ENCODE measurements around the gene STAT4.

- no peak for TF ChIP-seq POLR2A (IDR thresholded peaks at IDR 0.05; ENCODE audit: low read depth, low read length)
- no peak for TF ChIP-seq TAF1 (IDR thresholded peaks at IDR 0.05; ENCODE audit: borderline replicate concordance, low read depth, low read length)
These were observed 135.6 kb downstream of the STAT4 start for GRCh38 chr2:191015239-191015638.
